AML-193 (cell line): ENCODE data around the gene KYAT1.

Source experiments
- DNase-seq, 2 experiments: peaks; one replicate each; lab custom pipeline; 2025; lab: John Stamatoyannopoulos, UW

KYAT1 gene

DNA sequence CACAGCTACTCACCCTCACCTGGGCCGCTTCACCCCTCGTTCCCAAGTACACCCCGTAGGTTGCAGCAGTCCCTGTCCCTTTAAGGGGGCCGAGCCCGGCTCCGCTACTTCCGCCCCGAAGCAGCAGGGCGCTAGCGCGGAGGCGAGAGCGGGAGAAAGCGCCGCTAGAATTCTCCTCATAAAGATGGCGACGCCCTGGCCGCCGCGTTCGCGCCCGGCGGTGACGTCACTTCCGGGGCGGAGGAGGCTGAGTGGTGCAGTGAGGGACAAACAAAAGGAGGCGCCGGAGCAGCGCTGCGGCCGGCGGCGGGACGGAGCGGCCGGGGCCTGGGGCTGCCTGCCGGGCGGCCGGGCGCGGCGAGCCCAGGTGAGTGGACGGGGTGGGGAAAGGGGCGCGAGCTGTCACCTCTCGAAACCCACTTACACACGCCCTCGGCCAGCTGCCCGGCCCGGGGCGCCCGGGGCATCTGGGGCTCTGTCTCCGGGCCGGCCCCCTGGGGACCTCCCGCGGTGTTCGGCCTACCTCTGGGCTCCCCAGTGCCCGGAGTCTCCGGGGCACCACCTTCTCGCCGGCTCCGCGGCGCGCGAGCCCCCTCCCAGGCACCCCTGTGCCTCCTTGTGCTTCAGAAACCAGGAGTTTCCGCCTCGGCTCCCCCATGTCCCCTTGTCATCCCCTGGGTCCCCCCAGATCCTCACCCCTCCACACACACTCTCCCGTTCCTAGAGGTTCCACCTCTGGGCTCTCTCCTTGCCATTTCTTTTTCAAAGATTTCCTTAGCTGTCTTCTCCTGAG, at the start of gene KYAT1, which contains the start of gene LRRC8A:
Gene KYAT1, minus strand, starts transcription at position 67 of the 793 bp plus-strand sequence. CDS start 36,545 bp downstream, outside the sequence.
Gene LRRC8A, plus strand, starts transcription at position 250 of the 793 bp plus-strand sequence. CDS start 25,032 bp downstream, outside the sequence.
- DNase-seq: peak; percentile 92 to 94

DNA sequence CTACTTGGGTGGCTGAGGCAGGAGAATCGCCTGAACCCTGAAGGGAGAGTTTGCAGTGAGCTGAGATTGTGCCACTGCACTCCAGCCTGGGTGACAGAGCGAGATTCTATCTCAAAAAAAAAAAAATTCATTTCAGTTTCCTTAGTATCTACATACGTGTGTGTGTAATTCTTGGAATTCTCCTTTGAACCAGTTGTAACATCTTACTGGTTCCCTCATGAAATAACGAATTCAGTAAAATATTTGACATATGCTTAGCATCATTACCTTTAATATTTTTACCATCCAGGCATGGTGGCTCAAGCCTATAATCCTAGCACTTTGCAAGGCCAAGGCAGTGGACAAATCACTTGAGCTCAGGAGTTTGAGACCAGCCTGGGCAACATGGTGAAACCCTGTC, 47.8 kb upstream of the KYAT1 start:
- no peak for DNase-seq

DNA sequence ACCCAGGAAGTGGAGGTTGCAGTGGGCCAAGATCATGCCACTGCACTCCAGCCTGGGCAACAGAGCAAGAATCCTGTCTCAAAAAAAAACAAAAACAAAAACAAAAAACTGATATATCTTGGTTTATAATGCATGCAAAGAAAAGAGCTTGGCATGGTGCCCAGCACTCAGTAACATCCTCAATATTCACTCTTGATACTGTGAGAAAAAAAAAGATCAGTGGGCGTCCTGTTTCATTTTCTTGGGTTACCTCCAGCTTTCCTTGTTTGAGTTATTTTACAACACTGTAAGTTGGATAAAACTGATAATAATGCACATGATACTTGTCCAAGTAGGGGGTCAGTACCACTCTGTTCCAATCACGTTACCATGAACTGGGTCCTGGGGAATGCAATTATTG, 46.9 kb upstream of the KYAT1 start:
- no peak for DNase-seq

DNA sequence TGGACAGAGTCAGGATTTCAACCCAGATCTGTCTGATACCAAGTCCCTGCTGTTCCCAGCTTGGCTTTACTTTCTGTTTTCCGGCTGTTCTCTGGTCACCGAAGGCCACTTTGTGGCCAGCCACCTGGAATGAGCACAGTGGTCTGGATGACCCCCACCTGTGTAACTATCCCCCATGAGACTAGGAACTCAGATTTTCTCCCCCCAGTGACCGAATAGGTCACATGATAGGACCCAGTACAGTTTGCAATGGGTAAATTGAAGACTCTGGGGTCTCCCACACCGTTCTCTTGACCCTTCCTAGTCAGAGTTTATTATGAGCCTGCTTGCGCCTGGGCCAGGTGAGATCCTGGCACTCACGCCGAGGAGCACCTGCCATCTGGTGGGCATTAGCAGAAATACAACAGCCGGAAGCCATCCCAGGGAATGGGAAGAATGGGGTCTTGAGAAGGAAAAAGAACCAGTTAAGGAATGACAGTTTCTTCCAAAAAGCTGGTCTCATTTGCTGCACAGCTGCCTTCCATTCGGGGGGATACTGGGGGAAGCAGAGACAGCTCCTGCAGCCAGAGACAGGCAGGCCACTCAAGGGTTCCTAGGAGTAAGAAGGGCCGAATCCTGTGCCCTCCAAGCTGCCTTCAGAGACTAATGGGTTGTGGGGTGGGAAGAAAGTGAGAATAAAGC, 46.1 kb upstream of the KYAT1 start:
- no peak for DNase-seq

DNA sequence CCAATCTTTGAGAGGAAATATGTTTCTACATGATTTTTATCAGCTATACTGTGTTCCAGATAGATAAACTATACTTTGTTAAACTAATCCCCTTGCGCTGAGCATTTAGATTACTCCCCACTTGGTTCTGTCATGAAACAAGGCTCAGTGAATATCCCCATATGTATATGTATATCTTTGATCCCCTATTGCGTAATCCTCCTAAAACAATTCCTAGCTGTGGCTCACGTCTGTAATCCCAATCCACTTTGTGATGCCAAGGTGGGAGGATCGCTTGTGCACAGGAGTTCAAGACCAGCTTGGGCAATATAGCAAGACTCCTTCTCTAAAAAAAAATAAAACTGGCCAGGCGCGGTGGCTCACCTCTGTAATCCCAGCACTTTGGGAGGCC, 41.7 kb upstream of the KYAT1 start:
- no peak for DNase-seq

DNA sequence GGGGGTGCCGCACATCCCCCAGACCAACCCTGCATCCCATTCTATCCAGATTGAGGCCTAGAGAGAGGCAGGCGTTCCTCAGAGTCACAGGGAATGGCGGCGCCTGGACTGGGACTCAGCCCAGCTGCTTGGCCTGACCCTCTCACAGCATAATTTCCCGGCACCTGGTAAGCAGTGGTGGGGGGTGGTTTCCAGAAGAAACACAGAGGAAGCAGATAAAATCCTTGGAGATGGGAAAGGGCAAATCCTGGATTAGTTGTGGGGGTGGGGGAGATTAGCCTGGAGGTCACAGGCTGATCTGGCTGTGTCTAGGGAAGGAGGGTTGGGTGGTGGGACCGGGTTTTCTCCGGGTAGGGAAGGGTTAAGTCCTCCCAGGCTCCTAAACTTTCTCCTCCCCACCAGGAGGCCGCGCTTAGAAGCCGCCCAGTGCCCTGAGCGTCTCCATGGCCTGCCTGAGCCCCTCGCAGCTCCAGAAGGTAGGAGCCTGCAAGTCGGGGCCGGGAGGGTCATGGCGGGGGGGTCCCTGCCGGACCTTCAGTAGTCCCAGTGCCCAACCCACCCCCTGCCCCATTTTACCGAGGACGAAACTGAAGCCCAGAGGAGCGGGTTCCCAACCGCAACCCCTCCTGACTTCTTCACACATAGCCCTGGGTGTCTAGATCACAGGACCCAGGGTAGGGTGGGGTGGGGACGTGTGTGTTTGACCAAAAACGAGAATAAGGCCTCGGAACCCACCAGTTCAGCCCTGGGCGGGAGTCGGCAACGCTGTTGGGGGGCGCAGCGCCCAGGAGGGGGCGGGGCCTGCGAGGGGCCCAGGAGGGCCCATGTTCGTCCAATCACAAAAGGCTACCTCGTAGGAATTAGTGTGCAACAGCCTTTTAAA, 40.4 kb upstream of the KYAT1 start:
- DNase-seq: no peak

DNA sequence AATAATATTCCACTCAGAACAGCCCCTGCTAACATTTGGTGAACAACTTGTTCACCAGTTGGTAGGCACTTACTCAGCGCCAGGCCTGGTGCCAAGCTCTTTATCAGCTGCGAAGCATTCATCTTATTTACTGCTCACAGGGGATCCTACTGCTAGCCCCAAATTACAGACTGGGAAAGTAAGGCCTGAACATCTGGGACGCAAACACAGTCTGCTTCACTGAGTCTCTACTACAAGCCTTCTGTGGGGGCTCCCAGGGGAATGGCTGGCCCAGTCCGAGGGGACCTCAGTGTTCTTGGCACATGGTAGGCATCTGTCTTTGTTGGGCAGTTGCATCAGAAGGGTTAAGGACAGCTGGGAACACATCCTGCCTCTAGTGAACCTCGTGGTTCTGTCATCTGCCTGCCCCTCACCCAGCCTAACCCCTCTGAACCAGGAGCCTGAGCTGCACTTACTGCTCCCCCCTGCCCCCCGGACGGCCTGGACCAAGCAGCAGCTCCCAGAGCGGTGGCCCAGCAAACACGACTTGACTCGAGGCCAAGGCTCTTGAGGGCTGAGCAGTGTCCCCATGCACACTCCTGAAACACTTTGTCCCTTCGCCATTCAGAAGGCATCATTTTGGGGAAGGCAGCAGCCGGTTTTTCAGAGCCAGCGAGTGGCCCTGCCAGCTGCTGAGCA, 38.8 kb upstream of the KYAT1 start, which contains the start of gene PHYHD1:
Gene PHYHD1, plus strand, starts transcription at position 602 of the 678 bp plus-strand sequence. CDS start 1,342 bp downstream, outside the sequence.
- no peak for DNase-seq

DNA sequence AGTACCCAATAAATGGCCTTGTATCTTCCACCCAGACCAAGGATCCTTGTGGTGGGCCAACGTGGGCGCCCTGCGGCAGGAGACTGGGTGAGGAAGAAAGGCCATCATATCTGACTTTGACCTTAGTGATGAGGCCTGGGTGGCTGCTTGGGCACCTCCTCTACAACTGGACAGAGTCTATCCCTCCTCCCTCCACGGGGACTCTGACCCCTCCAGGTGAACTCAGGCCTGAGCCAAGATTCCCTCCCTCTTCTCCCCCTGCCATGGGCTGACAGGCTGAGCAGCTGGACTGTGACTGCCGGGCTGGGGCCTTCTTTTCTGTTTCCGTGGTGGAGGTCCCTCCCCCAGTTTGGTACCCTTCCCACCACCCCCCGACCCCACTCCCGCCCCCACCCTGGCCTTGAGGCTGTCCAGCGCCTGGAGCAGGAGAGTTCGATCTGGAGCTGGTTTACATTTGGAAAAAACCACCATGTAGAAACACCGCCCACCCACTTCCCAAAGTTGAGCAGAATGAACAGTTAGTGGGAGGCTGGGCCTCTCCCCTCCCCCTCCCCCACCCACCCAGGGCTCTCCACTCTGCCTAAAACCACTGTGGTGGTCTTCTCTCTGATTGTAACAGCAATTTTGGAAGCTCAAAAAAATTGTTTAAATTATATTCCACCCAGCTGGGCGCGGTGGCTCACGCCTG, 37.8 kb upstream of the KYAT1 start:
- no peak for DNase-seq

DNA sequence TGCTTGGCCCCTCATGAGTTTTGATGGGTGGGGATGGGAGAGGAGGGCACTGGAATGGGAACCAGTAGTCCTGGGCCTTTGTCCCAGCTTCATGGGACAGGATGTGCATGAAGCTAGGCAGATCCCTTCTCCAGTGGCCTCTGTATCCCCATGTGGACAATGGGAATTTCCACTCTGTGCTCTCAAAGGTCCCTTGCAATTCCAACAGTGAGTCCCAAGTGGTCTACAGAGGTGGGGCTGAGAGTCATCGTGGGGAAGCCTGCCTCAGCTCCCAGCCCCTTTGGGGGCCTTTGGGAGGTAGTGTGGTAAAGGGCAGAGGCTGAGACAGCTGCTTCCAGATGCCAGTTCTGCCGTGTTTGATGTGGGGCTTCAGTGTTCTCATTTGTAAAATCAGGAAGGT, 37.2 kb upstream of the KYAT1 start:
- no peak for DNase-seq

DNA sequence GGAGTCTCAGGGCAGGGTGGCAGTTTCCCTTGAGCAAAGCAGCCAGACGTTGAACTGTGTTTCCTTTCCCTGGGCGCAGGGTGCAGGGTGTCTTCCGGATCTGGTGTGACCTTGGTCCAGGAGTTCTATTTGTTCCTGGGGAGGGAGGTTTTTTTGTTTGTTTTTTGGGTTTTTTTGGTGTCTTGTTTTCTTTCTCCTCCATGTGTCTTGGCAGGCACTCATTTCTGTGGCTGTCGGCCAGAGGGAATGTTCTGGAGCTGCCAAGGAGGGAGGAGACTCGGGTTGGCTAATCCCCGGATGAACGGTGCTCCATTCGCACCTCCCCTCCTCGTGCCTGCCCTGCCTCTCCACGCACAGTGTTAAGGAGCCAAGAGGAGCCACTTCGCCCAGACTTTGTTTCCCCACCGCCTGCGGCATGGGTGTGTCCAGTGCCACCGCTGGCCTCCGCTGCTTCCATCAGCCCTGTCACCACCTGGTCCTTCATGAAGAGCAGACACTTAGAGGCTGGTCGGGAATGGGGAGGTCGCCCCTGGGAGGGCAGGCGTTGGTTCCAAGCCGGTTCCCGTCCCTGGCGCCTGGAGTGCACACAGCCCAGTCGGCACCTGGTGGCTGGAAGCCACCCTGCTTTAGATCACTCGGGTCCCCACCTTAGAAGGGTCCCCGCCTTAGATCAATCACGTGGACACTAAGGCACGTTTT, 35.5 kb upstream of the KYAT1 start:
- DNase-seq: no peak

DNA sequence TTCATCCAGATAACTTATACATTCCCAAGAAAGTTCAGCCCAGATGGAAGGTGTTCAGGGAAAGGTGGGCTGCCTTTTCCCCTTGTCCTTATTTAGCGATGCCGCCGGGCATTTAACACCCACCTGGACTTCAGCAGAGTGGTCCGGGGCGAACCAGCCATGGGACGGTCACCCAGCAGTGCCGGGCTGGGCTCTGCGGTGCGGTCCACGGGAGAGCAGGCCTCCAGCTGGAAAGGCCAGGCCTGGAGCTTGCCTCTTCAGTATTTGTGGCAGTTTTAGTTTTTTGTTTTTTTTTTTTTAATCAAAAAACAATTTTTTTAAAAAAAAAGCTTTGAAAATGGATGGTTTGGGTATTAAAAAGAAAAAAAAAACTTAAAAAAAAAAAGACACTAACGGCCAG, 35.0 kb upstream of the KYAT1 start:
- no peak for DNase-seq

DNA sequence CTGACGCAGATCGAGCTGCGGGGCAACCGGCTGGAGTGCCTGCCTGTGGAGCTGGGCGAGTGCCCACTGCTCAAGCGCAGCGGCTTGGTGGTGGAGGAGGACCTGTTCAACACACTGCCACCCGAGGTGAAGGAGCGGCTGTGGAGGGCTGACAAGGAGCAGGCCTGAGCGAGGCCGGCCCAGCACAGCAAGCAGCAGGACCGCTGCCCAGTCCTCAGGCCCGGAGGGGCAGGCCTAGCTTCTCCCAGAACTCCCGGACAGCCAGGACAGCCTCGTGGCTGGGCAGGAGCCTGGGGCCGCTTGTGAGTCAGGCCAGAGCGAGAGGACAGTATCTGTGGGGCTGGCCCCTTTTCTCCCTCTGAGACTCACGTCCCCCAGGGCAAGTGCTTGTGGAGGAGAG, 34.5 kb upstream of the KYAT1 start:
- DNase-seq: no peak

DNA sequence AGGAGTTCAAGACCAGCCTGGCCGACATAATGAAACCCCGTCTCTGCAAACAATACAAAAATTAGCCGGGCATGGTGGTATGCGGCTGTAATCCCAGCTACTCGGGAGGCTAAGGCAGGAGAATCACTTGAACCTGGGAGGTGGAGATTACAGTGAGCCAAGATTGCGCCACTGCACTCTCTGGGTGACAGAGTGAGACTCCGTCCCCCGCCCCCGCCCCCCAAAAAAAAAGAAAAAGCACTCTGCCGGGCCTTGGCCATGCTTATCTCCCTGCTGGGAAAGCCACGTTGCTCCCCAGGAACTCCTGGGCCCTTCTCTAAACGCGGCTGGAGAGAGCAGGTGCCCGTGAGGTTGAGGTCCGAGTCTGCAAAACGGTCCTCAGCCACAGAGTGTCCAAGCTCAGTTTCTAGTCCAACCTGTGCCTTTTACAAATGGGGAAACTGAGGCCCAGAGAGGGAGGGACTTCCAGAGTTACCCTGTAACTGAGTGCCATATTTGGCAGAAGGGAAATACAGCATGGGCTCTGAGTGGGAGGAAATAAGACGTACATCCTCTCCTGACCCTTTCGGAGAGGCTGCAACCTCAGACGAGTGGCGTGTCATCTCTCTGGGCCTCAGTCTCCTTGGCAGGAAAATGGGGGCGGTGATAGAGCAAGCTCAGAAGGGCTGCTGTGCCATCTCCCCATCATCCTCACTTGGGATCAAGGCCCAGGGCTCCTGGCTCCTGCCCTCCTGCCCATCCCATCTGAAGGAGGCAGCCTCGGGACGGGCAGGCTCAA, 32.4 kb upstream of the KYAT1 start:
- DNase-seq: no peak

DNA sequence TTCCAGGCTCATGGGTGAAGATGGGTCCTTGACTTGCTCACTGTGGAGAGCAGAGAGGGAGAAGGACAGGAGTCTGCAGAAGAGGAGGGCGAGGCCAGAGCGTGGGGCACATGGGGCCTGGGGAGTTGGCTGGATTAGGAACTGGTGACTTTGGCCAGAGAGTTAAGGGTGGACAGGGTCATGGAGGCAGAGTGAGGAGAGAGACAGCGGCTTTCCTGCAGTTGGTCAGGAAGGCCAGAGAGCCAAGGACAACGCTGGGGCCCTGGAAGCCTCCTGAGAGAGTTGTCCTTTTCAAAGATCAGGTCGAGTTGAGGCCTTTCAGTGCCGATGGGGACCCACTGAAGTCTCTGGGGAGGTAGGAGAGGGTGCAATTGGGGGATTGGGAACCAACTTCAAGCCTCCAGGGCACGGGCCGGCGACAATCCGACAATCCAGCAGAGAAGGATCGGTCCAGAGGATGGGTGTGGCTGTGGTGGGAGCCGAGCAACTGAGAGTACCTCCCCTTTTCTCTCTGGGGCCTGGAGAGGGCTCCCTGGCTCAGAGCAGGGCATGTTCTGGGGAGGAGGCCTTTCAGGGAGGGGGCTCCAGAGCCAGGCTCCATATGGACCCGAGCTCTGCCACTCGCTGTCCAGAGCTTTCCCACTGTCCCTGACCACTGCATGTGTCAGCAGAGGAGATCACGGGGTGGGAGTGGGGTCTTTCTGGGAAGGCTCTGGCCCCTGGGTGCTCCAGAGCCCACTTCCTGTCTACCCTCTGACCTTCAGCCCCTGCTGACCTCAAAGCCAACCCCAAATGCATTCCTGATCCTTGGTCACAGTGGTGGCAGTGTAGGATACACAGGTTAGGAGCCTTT, 31.5 kb upstream of the KYAT1 start:
- DNase-seq: no peak

DNA sequence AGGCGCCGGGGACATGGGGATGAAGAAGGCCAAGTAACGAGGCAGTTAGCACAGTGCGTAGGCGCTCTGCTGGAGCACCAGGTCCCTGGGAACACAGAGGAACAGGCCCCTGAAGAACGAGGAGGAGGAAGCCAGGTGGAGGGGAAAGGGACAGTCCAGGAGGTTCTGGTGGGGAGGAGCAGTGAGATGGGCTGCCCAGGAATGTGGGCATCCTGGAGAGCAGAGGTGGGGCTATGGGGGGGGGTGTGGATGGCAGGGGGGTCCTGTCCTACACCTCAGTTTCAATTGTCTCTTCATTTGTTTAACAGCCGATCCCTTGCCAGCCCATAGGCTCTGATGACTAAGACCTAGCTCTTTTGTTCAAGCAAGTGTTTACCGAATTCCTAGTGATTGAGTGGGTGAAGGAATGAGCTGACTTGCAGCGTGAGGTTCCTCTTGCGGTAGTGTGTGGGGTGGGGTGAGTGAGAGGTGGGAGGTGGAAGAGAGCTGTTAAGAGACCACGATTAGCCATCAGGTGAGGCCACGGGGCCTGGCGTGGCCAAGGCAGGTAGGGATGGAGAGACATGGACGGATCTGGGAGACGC, 30.6 kb upstream of the KYAT1 start:
- no peak for DNase-seq

DNA sequence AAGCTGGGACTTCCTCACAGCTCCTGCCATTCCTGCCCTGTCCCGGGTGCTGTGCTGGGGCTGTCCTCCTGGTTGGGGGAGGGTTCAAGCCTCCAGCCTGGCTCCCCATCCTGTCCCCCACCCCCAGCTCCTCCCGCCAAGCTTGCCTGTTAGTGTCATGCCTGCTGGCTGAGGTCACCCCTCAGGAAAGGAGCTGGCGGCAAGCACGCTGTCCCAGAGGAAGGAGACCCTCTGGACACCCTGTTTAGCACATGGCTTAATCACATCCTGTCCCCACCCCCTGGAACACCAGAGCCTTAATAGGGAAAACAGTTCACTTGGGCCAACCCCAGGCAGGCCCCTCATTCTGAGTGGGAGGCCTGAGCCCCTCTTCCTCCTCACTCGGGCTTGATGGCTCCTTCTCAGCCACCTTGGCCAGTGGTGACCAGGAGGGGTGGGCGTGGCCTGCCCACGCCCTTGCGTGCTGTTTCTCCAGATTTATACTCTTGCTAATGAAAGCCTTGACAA, 29.8 kb upstream of the KYAT1 start:
- no peak for DNase-seq

DNA sequence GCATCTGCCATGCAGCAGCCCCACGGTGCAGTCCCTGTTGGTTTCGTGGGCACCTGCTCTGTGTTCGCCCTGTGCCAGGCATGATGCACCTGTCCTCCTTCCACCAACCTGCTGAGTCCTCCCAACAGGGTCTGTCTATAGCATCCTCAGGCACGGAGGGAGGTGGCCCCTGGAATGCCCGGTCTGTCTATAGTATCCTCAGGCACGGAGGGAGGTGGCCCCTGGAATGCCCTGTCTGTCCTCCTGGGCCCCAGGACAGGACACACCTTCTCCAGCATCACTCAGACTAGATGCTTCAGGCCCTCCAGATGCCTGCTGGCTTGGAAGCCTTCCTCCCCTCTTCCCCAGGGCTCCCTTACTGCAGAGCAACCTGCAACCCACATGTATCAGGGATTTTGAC, 29.2 kb upstream of the KYAT1 start:
- DNase-seq: no peak

DNA sequence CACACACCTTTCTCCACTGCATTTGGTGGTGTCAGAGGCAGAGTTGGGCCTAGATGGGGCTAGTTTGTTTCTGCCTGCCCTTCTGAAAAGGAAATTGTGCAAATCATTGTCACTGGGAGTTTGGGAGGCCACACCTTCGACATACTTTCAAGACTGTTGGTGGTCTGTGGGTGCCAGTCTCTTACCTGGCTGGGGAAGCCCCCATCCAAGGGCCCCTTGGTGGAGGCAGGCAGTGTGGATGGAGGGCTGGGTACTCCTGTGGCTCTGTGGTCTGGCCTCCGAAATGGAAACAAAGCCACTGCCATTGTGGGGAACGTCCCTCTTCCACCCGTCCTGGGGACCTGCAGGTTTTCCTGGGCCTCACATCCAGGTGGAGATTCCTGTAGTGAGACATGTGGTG, 28.1 kb upstream of the KYAT1 start:
- DNase-seq: no peak
